ENCODE data around the gene GNG7.
A peak's percentile ranks its signal among the peaks of the same experiment; 100 is the strongest.

Gene GNG7

DNA sequence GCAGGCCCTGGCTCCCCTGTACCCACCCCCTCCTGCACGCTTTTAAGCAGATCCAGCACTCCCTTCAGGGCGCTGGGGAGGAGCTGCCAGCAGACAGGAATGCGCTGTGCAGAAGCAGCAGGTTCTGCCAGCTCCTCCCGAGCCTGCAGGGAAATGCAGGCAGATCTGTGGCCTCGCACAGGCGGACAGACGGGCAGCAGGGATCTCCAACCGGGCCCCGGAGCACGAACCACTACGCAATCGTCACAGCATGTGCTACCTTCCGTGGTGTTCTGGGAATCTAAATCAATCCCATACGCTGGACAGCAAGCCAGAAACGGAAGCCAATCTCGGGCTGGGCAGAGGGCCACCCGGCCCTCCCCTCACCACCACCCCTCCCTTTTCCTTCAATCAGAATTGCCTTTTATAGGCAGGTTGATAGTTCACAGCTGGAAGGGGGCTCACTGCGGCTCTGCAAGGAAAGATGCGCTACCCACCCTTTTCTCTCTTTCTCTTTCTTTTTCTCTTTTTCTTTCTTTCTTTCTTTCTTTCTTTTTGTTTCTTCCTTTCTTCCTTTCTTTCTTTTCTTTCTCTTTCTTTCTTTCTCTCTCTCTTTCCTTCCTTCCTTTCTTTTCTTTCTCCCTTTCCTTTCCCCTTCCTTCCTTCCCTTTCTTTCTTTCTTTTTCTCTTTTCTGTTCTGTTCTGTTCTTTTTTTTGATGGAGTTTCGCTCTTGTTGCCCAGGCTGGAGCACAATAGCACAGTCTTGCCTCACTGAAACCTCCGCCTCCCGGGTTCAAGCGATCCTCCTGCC, 99.9 kb downstream of the GNG7 start:
- Histone ChIP-seq H4K12ac (ENCODE audit: low read depth, low read length) (no peak overlapping the region), H4K8ac (ENCODE audit: low read depth, low read length) (peak overlapping the region; percentile 48), H3K79me2 (ENCODE audit: control insufficient read depth, insufficient read depth, low read length, poor library complexity) (peaks cover under 1% of the 10 kb centered on the region), H3K27me3 (ENCODE audit: insufficient read depth, low read length) (no peaks in the 10 kb centered on the region), H3K4ac (ENCODE audit: low read depth, low read length) (no peak overlapping the region), H3K36me3 (ENCODE audit: control insufficient read depth in 1 of 2, insufficient read depth in 2 of 2, low read length in 2 of 2) (peaks cover 0 to 2% of the 10 kb centered on the region in 2 experiments), H3K4me1 (ENCODE audit: control insufficient read depth in 1 of 2, insufficient read depth in 2 of 2, low read length in 2 of 2) (peaks cover 7 to 8% of the 10 kb centered on the region in 2 experiments), H3K27ac (ENCODE audit: low read depth, low read length) (peak overlapping the region; percentile 89), H3K9me3 (ENCODE audit: insufficient read depth, low read depth, low read length) (no peaks in the 10 kb centered on the region), H2BK12ac (ENCODE audit: low read length) (no peak overlapping the region), H2BK120ac (ENCODE audit: insufficient read depth, low read length, poor library complexity) (peak overlapping the region; percentile 39), H2AK5ac (ENCODE audit: low read length) (no peak overlapping the region), H3K14ac (ENCODE audit: low read length) (no peak overlapping the region), H4K91ac (ENCODE audit: low read depth, low read length) (peak overlapping the region; percentile 64), H3K23ac (ENCODE audit: low read length) (no peak overlapping the region), H3K9ac (ENCODE audit: low read length) (no peak overlapping the region), H3K79me1 (ENCODE audit: low read length) (peaks cover 11% of the 10 kb centered on the region), H3K4me3 (ENCODE audit: low read depth, low read length) (no peak overlapping the region), H2AFZ (ENCODE audit: insufficient read depth, low read length, poor library complexity) (no peak overlapping the region), H2BK5ac (ENCODE audit: low read depth, low read length, poor library complexity) (peak overlapping the region; percentile 52), H3K18ac (ENCODE audit: low read length) (no peak overlapping the region), H3K4me2 (ENCODE audit: low read length) (peak overlapping the region; percentile 54)
- DNase-seq, result peak; percentile 88 to 92
- no CpG with 5 or more reads among the region's 23 CpGs for WGBS (ENCODE audit: extremely low coverage, insufficient coverage, insufficient read length)

DNA sequence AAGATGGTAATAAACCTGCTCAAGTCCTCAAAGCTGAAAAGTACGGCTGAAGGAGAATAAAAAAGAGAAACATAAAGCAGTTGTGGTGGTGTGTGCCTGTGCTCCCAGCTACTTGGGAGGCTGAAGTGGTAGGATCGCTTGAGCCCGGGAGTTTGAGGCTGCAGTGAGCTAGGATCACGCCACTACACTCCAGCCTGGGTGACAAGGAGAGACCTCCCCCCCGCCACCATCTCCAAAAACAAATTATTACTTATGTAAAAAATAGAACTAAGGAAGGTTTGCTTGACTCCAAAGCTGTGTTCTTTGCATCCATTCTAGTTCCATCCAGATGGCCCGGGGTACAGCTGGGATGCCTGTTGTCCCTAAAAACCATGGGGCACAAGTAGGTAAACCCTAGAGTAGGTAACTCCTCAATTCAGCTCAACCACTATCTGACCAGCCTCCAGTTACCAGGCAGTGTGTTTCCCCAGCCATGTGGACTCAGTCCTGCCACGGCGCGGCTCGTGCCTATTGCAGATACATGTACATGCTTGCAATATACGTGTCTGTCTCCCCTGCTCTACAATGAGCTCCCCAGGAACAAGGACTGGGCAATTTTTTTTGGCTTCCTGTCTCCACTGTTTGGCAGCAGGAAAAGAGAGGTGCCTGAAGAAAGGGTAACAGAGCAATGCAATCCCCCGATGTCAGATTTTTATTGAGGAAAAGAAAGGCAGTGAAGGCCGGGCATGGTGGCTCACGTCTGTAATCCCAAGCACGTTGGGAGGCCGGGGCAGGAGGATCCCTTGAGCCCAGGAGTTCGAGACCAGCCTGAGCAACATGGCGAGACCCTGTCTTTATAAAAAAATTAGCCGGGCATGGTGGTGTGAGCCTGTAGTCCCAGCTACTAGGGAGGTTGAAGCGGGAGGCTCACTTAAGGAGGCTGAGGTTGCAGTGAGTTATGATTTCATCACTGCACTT, 101.3 kb downstream of the GNG7 start:
- peak overlapping the region; percentile 1 for H2BK120ac ChIP-seq (ENCODE audit: insufficient read depth, low read length, poor library complexity)
- H3K79me2 ChIP-seq (ENCODE audit: control insufficient read depth, insufficient read depth, low read length, poor library complexity), result no peaks in the 10 kb centered on the region
- no peak overlapping the region for H3K27ac ChIP-seq (ENCODE audit: low read depth, low read length)
- H2AK5ac ChIP-seq (ENCODE audit: low read length), result peak overlapping the region; percentile 55
- no peaks in the 10 kb centered on the region for H3K9me3 ChIP-seq (ENCODE audit: insufficient read depth, low read depth, low read length)
- H2BK12ac ChIP-seq (ENCODE audit: low read length), result peak overlapping the region; percentile 45
- no peak overlapping the region for H3K4me3 ChIP-seq (ENCODE audit: low read depth, low read length)
- H2BK5ac ChIP-seq (ENCODE audit: low read depth, low read length, poor library complexity), result peak overlapping the region; percentile 61
- no peak overlapping the region for H3K9ac ChIP-seq (ENCODE audit: low read length)
- peaks cover 11% of the 10 kb centered on the region for H3K79me1 ChIP-seq (ENCODE audit: low read length)
- peak overlapping the region; percentile 35 for H4K8ac ChIP-seq (ENCODE audit: low read depth, low read length)
- peak overlapping the region; percentile 60 for H3K14ac ChIP-seq (ENCODE audit: low read length)
- H3K4me2 ChIP-seq (ENCODE audit: low read length), result no peak overlapping the region
- H4K12ac ChIP-seq (ENCODE audit: low read depth, low read length), result no peak overlapping the region
- no peak overlapping the region for H3K23ac ChIP-seq (ENCODE audit: low read length)
- H3K36me3 ChIP-seq (ENCODE audit: control insufficient read depth in 1 of 2, insufficient read depth in 2 of 2, low read length in 2 of 2), result peaks cover 0 to 2% of the 10 kb centered on the region in 2 experiments
- H3K4ac ChIP-seq (ENCODE audit: low read depth, low read length), result peak overlapping the region; percentile 52
- no peak for DNase-seq
- no peak overlapping the region for H3K18ac ChIP-seq (ENCODE audit: low read length)
- no peaks in the 10 kb centered on the region for H3K27me3 ChIP-seq (ENCODE audit: insufficient read depth, low read length)
- H3K4me1 ChIP-seq (ENCODE audit: control insufficient read depth in 1 of 2, insufficient read depth in 2 of 2, low read length in 2 of 2), result peaks cover 7% of the 10 kb centered on the region in 2 experiments
- H2AFZ ChIP-seq (ENCODE audit: insufficient read depth, low read length, poor library complexity), result no peak overlapping the region
- H4K91ac ChIP-seq (ENCODE audit: low read depth, low read length), result peak overlapping the region; percentile 66
- WGBS (ENCODE audit: extremely low coverage, insufficient coverage, insufficient read length), result no CpG with 5 or more reads among the region's 20 CpGs

DNA sequence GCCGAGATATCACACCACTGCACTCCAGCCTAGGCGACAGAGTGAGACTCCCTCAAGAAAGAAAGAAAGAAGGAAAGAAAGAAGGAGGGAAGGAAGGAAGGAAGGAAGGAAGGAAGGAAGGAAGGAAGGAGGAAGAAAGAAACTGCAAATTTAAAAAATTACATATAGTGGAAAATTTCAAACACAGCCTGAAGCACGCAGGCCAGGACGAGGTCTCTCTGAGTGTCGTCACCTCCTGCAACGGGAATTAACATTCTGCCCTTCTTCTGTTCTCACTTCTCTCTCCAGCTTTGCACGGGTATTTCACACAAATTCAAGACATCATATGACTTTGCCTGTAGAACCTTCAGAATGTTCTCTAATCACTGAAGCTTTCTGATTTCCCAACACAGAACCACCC, 108.2 kb downstream of the GNG7 start:
- Histone ChIP-seq H2BK120ac (ENCODE audit: insufficient read depth, low read length, poor library complexity) (no peak overlapping the region), H4K8ac (ENCODE audit: low read depth, low read length) (no peak overlapping the region), H3K79me1 (ENCODE audit: low read length) (no peaks in the 10 kb centered on the region), H3K4me3 (ENCODE audit: low read depth, low read length) (no peak overlapping the region), H2BK5ac (ENCODE audit: low read depth, low read length, poor library complexity) (no peak overlapping the region), H3K14ac (ENCODE audit: low read length) (no peak overlapping the region), H3K27me3 (ENCODE audit: insufficient read depth, low read length) (no peaks in the 10 kb centered on the region), H3K18ac (ENCODE audit: low read length) (no peak overlapping the region), H3K4ac (ENCODE audit: low read depth, low read length) (no peak overlapping the region), H4K12ac (ENCODE audit: low read depth, low read length) (no peak overlapping the region), H3K9me3 (ENCODE audit: insufficient read depth, low read depth, low read length) (no peaks in the 10 kb centered on the region), H3K4me2 (ENCODE audit: low read length) (no peak overlapping the region), H2BK12ac (ENCODE audit: low read length) (no peak overlapping the region), H2AK5ac (ENCODE audit: low read length) (no peak overlapping the region), H3K27ac (ENCODE audit: low read depth, low read length) (no peak overlapping the region), H3K36me3 (ENCODE audit: control insufficient read depth in 1 of 2, insufficient read depth in 2 of 2, low read length in 2 of 2) (no peaks in the 10 kb centered on the region), H4K91ac (ENCODE audit: low read depth, low read length) (no peak overlapping the region), H3K79me2 (ENCODE audit: control insufficient read depth, insufficient read depth, low read length, poor library complexity) (no peaks in the 10 kb centered on the region), H3K23ac (ENCODE audit: low read length) (no peak overlapping the region), H3K9ac (ENCODE audit: low read length) (no peak overlapping the region), H2AFZ (ENCODE audit: insufficient read depth, low read length, poor library complexity) (no peak overlapping the region), H3K4me1 (ENCODE audit: control insufficient read depth in 1 of 2, insufficient read depth in 2 of 2, low read length in 2 of 2) (peaks cover under 1 to 2% of the 10 kb centered on the region in 2 experiments)
- peak in 1 of 2 donors; percentile 4 for DNase-seq
- whole genome bisulfite sequencing (ENCODE audit: extremely low coverage, insufficient coverage, insufficient read length), result no CpG with 5 or more reads among the region's 7 CpGs

DNA sequence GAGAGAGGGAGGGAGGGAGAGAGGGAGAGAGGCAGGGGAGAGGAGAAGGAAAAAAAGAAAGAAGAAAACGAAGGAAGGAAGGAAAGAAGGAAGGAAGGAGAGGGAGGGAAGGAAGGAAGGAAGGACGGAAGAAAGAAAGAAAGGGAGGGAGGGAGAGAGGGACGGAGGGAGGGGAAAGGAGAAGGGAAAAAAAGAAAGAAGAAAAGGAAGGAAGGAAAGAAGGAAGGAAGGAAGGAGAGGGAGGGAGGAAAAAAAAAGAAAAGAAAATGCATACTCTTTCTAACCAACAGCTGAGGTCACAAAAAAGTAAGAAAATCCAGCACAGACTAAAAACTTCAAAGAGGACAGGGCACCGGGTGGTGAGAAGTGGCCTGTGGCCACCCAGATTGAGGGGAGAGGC, 109.7 kb downstream of the GNG7 start:
- no peak overlapping the region for H2AK5ac ChIP-seq (ENCODE audit: low read length)
- no peak overlapping the region for H3K4ac ChIP-seq (ENCODE audit: low read depth, low read length)
- no peaks in the 10 kb centered on the region for H3K79me1 ChIP-seq (ENCODE audit: low read length)
- H3K79me2 ChIP-seq (ENCODE audit: control insufficient read depth, insufficient read depth, low read length, poor library complexity), result no peaks in the 10 kb centered on the region
- no peak overlapping the region for H2BK5ac ChIP-seq (ENCODE audit: low read depth, low read length, poor library complexity)
- H3K36me3 ChIP-seq (ENCODE audit: control insufficient read depth in 1 of 2, insufficient read depth in 2 of 2, low read length in 2 of 2), result no peaks in the 10 kb centered on the region
- no peak overlapping the region for H4K8ac ChIP-seq (ENCODE audit: low read depth, low read length)
- no peak overlapping the region for H3K4me2 ChIP-seq (ENCODE audit: low read length)
- H3K9me3 ChIP-seq (ENCODE audit: insufficient read depth, low read depth, low read length), result no peaks in the 10 kb centered on the region
- no peak overlapping the region for H2BK120ac ChIP-seq (ENCODE audit: insufficient read depth, low read length, poor library complexity)
- H3K4me3 ChIP-seq (ENCODE audit: low read depth, low read length), result no peak overlapping the region
- no peak overlapping the region for H3K27ac ChIP-seq (ENCODE audit: low read depth, low read length)
- no peak overlapping the region for H3K9ac ChIP-seq (ENCODE audit: low read length)
- no peak overlapping the region for H3K14ac ChIP-seq (ENCODE audit: low read length)
- WGBS (ENCODE audit: extremely low coverage, insufficient coverage, insufficient read length), result no CpG with 5 or more reads among the region's 4 CpGs
- H4K91ac ChIP-seq (ENCODE audit: low read depth, low read length), result no peak overlapping the region
- no peak overlapping the region for H3K18ac ChIP-seq (ENCODE audit: low read length)
- no peak for DNase-seq
- peaks cover 0 to 3% of the 10 kb centered on the region in 2 experiments for H3K4me1 ChIP-seq (ENCODE audit: control insufficient read depth in 1 of 2, insufficient read depth in 2 of 2, low read length in 2 of 2)
- no peak overlapping the region for H3K23ac ChIP-seq (ENCODE audit: low read length)
- no peak overlapping the region for H4K12ac ChIP-seq (ENCODE audit: low read depth, low read length)
- no peak overlapping the region for H2AFZ ChIP-seq (ENCODE audit: insufficient read depth, low read length, poor library complexity)
- H3K27me3 ChIP-seq (ENCODE audit: insufficient read depth, low read length), result no peaks in the 10 kb centered on the region
- H2BK12ac ChIP-seq (ENCODE audit: low read length), result no peak overlapping the region
